GM12865 (cell line): ENCODE data around the gene LRG1.

Experiments
- DNase-seq: peaks from one replicate; pipeline ENCODE4 v3.0.0; 2010; ENCODE audit warnings: low read depth
- H3K4me3 ChIP-seq: 2 replicates; pipeline ENCODE4 v1.5.1; 2011; ENCODE audit warnings: mild to moderate bottlenecking, low read depth, low read length, control low read depth
- TF ChIP-seq, protein P1 (sequence below): IDR thresholded peaks from 2 replicates; pipeline ENCODE4 v1.5.1; 2011; ENCODE audit warnings: low read length, control low read depth, low read depth, inconsistent platforms; ENCODE audit not compliant: insufficient read depth; ENCODE audit errors: missing control alignments

LRG1 gene

DNA sequence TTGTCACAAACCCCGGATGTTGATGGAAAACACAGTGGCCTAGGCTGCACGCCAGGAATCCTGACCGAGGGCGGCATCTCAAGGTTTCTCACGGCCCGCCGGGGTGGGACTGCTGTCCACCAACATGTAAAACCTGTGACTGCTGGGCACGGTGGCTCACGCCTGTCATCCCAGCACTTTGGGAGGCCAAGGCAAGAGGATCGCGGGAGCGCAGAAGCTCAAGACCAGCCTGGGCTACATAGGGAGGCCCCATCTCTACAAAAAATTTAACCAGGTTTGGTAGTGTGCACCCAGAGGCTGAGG, 32.7 kb downstream of the LRG1 start:
- TF ChIP-seq, protein P1, sequence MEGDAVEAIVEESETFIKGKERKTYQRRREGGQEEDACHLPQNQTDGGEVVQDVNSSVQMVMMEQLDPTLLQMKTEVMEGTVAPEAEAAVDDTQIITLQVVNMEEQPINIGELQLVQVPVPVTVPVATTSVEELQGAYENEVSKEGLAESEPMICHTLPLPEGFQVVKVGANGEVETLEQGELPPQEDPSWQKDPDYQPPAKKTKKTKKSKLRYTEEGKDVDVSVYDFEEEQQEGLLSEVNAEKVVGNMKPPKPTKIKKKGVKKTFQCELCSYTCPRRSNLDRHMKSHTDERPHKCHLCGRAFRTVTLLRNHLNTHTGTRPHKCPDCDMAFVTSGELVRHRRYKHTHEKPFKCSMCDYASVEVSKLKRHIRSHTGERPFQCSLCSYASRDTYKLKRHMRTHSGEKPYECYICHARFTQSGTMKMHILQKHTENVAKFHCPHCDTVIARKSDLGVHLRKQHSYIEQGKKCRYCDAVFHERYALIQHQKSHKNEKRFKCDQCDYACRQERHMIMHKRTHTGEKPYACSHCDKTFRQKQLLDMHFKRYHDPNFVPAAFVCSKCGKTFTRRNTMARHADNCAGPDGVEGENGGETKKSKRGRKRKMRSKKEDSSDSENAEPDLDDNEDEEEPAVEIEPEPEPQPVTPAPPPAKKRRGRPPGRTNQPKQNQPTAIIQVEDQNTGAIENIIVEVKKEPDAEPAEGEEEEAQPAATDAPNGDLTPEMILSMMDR, result no peak
- no peak overlapping the region for H3K4me3 ChIP-seq
- DNase-seq, result no peak

DNA sequence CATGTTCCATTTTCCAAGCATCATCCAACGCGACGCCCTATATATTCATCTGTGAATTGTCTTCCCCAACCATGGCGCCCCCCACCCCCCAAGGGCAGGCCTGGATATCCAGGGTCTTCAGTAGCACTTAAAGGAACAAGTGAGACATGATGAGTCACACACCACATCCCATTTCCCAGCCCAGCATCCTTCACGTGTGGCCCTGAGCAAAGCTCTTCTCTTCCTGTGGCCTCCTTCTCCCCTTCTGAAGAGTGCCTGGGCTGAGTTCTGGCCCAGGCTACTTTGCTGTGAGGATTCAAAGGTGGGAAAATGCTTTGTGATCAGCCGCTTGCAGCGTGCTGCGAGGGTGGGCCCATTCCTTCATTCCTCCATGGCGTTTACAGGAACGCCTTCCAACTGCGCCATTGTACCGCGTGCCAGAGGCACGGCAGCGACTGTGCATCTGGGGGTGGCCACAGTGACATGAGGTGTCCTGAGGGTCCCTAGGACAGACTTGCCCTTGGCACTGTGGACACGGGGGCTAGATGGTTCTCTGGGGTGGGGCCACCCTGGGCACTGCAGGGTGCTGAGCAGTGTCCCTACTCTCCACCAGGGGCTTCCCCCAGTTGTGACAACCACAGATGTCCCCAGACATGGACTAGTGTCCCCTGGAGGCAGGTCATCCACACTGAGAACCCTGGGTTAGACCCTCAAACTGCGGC, 33.2 kb downstream of the LRG1 start:
- no peak for DNase-seq
- H3K4me3 ChIP-seq, result no peak overlapping the region
- TF ChIP-seq, protein P1, result no peak

DNA sequence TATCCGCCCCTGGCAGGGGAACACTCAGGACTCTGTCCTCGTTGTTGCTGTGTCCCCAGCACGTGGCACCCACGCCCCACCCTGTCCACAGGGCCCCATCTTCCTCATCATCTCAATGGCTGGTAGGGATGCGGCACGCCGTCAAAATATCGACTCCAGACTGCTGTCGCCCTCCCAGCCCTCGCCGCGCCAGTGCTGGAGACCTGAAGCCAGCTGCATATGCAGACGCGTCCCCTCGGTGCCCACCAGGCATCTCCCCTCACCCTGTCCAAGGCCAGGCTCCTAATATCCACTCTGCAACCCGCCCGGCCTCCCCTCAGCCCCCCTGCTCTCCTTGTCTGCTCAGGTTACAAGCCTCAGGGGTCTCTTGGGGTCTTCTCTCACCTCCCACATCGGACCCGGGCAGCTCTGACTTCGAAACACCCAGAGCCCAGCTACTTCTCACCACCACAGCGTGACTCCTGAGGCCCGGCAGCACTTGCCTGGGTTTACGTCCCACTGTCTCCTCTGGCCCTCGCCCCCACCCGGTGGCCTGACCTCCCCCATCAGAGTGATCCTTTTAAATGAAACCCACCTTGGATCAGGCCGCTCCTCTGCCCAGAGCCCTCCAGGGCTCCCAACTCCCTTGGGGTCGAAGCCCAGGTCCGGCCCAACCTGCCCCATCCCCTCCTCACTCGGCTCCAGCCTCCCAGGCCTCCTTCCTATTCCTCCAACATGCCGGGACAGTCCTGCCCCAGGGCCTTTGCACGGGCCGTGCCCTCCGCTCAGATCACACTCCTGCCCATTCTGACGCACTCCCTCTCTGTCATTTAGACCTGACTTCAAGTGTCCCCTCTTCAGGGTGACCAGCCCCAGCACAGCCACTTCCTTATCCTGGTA, 34.0 kb downstream of the LRG1 start:
- no peak for DNase-seq
- TF ChIP-seq, protein P1, result no peak
- no peak overlapping the region for H3K4me3 ChIP-seq

DNA sequence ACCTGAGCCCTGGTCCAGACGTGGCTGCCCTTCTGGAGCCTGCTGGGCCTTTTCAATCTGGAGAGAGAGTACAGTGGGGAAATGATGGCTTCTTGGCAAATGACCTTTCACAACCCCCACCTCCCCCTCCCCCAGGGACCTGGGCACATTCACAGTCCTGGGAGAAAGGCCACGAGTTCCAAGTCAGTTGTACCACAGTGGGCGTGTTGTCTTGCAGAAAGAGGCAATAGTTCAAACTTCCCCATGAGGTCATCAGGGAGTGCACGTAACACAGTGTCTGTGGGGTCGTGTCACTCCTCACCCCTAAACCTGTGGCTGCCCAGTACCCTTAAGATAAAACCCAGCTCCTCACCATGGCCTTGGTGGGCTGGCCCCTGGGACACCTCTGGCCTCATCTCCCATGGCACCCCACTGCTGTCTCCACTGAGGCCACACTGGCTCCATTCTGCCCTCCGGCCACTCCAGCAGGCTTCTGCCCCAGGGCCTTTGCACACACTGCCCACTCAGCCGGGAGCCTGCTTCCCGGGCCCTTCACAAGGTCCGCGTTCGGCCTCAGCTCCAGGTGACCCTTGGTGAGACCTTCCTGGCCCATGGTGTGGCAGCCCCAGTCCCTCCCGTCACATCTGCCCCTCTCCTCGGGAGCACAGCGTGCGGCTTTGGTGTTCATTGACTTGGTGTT, 34.8 kb downstream of the LRG1 start:
- no peak for DNase-seq
- TF ChIP-seq, protein P1, result no peak
- H3K4me3 ChIP-seq, result no peak overlapping the region

DNA sequence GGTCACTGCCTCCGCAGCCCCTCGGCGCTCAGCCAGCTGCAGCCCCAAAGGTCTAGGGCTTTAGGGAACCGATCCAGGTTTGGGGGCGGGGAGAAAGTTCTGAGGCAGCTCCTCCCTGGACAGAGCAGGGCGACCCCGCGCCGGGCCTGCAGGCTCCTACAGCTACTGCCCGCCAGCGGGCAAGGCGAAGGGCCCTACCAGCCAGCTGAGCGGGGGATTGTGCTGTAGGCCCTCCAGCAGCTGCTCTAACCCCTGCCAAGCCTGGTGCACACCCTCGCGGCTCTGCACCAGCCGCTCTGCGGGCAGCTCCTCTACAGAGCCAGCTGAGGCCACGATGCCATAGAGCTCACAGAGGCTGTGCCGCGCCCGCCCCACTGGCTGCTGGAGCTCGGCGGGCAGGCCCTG, 35.5 kb downstream of the LRG1 start:
- TF ChIP-seq, protein P1, result no peak
- H3K4me3 ChIP-seq, result no peak overlapping the region
- no peak for DNase-seq

DNA sequence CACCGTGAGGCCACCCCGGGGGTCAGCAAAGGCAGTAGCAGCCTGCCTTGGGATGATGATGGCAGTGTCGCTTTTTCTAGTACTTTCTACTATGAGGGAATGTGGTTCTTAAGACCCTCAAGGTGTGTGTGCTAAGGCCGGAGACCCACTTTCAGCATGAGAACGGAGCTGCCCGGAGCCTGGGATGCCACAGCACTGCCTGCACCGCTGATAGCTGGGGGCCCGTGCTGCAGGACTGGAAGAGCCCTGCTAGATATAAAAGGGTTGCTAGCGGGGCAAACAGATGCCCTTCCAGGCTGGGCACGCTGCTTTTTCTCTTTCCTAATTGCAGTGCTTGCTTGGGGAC, 36.0 kb downstream of the LRG1 start:
- H3K4me3 ChIP-seq, result no peak overlapping the region
- no peak for DNase-seq
- TF ChIP-seq, protein P1, result no peak
